Stimulated activated CD4-positive, alpha-beta T cell treated with anti-CD3 and anti-CD28 coated beads, Interleukin-4, amount 100 ng/mL, for 4 hours (primary cell): ENCODE measurements around the gene EPHB1.

ENCODE experiments used
- DNase-seq, 2 experiments: peaks; one replicate each; pipeline ENCODE4 v3.0.0-alpha.2; 2020

EPHB1 gene

DNA sequence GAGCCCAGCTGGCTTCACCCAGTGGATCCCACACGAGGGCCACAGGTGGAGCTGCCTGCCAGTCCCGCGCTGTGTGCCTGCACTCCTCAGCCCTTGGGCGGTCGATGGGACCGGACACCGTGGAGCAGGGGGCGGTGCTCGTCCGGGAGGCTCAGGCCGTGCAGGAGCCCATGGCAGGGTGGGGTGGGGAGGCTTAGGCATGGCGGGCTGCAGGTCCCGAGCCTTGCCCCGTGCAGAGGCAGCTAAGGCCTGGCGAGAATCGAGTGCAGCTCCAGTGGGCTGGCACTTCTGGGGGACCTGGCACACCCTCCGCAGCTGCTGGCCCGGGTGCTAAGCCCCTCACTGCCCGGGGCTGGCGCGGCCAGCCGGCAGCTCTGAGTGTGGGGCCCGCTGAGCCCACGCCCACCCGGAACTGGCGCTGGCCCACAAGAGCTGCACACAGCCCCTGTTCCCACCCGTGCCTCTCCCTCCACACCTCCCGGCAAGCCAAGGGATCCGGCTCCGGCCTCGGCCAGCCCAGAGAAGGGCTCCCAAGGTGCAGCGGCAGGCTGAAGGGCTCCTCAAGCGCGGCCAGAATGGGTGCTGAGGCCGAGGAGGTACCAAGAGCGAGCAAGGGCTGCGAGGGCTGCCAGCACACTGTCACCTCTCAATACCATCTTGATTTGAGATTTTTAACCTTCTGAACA is 121.4 kb downstream of the EPHB1 start:
- no peak for DNase-seq

DNA sequence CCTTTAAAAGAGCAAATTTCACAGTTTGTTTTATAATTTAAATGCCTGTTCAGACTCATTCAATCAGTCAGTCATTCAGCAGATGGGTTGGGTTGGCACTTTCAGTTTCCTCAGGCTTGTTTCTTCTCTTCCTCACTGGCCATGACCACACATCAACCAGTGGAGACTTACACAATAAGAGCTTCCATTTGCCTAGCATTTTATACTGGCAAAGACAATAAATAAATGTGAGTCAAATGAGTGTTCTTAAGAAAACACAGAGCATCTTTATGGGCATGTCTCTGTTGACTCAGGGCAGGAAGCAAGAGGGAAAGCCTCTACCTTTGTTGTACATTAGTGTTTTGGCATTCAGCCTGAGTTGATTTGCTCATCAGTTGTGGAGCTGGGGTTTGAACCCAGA is 122.6 kb downstream of the EPHB1 start:
- DNase-seq = no peak

DNA sequence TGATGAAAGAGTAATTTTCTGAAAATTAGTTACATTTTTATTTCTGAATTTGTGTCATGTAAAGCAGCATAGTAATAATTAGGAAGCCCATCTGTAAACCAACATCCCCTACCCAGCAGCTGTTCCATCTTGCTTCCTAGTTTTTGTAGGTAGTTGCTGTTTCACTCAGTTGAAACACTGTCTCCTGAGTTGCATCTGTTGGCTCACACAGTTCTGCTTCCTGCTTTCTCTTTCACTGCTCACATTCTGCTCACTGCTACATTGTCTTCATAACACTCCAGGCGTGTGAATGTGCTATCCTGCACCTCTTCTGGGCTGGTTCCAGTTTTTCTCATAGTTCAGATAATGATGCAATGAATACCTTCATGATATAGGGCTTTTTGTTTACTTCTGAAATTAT is 123.4 kb downstream of the EPHB1 start:
- no peak for DNase-seq

DNA sequence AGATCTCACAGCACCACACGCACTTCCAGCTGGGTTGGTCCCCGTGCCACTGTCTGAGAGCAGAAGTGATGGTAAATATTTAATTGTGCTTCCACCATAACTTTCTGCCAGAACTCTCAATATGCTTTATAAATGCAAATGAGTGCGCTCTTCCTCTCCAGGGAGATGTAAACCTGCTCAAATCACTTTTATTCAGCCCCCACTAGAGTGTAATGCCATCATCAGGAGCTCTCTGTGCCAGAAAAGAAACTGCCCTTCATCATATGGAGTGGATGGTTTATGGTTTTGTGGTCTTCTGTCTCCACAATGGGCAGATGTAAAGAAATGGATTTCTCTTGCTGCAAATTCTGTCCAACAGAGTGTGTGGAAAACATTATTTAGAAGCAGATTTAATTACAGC is 127.0 kb downstream of the EPHB1 start:
- no peak for DNase-seq

DNA sequence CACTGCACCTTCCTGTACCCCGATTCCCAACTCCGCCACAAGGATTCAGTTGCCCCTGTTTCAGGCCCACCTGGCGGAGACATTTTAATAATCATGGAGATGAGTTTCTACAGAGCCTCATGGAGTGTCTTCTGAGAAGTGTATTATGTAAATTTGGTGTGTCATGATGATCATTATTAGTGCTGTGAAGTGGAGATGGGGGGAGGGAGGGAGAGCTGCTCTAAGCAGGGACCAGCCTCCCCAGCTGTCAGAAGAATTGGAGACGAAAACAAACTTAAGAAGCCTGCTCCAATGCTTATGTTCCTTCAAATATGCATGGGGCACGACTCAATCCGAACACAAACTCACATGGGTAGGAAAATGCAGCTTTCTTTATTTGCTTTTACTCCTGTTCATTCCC is 127.8 kb downstream of the EPHB1 start:
- no peak for DNase-seq

DNA sequence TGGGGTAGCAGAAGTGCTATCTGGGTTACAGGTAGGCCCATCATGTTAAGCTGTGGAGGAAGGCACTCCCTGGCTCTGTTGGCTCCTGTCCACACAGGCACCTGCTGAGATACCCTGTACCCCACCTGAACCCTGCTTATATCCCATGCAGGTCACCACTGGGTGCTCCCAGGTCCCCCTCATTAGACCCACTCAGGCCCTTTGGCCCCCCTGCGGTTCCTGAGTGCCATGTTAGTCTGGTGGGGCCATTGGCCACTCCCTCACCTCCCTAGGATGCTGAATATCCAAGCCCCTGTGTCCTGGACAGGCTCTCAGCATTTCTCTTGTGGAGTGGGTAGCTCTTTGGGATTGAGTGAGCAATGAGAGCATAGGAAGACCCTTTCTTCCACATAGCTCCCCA is 128.2 kb downstream of the EPHB1 start:
- no peak for DNase-seq

DNA sequence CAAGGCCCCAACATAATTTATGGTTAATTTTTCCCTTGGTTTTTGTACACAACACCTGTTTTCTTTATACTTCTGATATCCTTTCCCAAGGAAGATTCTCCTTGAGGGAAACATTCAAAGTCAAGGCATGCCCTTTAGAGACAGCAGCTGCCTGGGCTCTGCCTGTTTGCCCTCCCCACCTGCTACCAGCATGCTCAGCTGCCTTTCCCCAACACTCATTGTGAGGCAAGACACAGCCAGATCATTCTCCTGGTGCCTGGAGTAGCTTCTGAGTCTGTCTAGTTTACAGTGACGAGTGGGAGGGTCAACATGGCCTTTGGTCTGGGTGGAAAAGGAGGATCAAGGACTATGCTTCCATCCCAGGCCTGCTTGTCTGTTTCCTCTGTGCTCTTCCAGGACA is 132.5 kb downstream of the EPHB1 start:
- no peak for DNase-seq

DNA sequence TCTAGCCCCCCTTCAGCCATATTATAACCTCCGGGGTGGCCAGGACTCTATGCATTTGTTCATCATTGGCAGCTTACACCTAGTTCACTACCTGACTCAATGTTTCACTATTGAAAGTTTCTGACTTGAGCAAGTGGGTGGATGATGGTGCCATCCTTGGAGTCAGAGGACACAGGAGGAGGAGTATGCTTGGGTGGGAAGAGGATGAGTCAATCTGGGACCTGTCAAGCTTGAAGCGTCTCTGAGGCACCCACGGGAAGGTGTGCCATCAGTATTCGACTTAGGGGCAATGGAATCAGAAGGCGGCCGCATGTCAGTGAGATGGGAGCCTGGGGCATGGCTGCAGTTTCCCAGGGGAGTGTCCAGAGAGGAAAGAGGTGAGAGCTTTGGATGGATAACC is 133.3 kb downstream of the EPHB1 start:
- no peak for DNase-seq

DNA sequence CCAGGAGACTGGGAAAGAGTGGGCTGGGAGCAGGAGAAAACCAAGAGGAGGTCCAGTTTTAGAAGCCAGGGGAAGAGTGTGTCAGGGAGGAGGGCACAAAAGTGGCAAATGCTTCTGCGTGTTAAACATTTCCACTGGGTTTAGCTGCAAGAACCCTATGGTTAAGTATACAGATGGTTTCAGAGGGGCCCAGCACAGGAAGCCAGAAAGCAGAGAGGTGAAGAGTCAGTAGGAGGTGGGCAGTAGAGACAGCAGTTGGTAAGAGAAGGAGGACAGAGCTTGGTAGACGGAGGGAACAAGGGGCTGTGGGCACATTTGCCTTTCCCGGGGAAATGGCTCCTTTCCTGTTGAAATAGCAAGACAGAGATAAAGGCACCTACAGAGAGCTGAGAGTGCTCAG is 133.8 kb downstream of the EPHB1 start:
- no peak for DNase-seq

DNA sequence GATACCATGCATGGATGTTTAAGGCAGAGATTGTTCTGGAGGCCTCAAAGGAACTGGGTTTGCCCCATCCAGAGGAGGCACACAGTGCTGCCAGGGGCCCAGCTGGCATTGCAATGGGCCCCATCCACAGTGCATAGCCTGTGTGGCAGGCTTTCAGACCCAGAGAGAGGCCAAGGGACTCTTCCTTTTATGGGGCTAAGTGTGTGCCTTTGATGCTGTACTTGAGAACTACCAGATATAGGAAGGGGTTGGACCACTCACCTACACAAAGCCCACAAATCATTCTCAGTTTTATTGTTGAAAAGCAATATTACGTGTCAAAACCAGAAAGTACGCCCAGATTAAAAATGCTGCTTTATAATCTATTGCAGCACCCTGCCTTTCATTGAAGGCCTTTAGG is 134.9 kb downstream of the EPHB1 start:
- DNase-seq = no peak

DNA sequence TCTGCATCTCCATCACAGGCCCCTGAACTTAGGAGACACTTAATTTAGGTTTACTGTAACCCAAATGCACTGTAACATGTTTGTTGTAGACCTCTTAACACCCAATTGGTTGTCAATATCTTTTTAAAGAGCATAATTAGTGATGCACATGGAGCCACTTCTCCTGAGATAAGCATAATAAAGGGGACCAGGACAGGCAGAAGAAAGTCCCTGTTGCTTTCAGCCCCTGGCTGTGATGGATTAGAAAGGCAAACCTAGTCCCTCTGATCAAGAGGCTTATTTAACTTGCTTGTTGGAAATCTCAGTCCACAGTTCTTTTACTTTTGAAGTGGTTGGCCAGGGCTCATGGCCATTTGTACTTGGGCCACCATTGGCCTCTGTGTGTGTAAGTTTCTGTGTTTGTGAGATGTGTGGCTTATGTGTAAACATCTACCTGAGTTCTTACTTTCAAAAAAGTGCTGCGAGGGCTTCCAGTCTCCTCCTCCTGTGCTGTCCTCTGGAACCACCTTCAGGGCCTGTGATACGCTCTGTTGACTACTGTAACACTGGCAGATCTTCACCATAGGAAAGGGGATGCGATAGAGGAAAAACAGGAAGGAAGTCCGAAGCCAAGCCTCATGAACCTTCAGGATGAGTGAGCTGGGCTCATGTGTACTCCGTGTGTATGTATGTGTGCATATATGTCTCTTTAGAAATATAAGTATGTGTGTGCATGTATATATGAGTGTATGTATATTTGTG is 136.2 kb downstream of the EPHB1 start:
- DNase-seq = no peak

DNA sequence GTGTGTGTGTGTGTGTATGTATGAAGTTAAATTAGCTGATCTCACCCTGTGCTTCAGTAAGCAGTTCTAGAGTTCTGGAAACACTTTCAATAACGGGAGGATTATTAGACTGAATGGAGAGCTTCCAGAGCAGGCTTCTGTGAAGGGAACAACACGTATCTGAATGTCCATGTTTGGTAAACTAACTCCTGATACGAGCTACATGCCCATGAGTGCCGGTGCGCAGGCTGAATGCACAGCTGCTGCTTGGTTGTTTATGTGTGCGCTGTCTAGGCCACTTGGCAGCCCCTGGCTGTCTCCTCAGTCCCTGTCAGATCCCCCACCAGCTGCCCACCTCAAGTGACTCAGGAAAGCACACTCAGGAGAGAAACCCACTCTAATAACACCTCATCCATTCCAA is 137.0 kb downstream of the EPHB1 start:
- no peak for DNase-seq

DNA sequence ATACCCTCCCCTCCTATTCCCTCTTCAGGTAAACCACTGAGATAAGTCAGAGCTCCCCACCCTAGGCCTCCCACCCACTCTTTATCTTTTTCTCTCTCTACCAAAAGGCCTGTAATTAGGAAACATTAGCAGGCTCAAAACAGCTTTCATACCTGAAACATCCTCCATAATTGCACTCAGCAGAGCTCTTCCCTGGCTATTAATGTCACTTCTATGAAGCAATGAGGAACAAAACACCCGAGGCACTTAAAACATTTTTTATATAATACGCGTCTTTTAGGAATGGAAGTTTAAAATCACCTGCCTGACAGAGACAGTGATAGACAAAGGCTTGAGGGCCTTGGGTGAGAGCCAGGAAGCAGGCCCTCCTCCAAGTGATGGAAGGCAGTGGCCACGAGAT is 138.9 kb downstream of the EPHB1 start:
- no peak for DNase-seq

DNA sequence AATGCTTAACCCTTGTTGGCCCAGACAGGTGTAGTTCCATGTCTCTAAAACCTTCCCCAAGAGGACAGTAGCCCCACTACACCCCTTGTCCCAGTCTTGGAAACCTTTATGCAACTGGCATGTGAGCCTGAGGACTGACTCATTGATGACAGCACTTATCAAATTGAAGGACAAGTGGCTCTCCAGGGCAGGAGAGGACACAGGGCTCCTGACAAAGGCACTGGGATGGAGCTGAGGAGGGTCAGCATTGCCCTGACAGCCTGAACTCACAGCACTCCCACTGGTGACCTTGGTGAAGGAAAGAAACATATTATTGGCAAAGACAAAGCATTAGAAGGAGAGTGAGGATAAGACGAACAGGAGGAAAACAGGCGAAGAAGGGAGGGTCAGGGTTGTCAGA is 139.9 kb downstream of the EPHB1 start:
- no peak for DNase-seq

DNA sequence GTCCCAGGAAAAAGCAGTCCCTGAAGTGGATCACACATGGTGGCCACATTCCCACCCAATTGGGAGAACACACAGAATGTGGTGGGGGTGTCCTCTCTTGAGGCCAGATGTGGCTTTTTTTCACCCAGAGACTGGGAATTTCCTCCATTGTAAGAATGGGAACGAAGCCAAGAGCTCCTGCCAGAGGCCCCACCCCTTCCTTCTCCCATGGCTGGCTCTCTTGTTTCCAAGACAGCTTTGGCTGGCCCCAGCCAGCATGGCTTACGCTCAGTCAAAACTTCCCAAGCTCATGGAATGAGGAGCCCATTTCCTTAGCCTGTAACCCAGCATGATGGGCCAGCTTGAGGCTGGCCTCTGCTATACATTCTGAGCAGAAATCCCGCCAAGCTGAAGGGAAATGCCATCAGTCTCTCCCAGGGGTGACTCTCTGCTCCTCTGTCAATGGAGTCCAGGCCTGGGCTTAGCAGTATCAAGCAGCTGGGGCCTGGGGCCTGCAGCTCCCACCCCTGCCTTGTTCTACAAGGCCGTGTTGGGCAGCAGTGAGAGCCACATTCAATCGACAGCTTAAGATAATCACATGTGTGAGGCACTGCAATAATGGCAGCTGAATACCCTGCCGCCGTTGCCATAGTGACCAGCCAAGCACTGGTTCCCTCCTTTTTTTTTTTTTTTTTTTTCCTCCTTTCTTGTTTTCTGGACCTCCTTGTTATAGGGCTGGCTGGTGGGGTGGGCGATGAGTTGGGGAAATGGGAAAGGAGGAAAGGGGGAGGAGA is 142.4 kb downstream of the EPHB1 start:
- DNase-seq = no peak

DNA sequence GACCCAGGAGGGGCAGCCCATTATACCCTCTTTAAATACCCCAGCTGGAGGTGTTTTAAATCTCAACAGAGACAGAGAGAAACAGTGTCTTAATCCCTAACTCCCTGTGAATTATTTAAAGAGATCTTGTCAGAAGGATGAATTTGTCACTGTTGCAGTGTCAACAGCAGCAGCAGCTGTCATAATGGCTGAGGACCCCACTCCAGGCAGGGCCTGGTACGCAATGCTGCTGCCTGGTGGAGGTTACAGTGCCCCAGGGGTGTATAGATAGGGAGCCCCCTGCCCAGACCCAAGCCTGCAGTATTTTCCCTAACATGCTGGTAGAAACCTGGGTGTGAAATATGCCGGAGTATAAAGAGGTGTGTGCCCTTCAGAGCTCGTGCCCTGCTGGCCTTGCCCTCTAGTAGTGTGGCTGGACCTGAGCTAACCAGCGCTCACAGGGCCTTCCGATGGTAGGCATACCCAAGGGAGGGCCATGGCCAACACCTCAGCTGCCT is 143.0 kb downstream of the EPHB1 start:
- no peak for DNase-seq

DNA sequence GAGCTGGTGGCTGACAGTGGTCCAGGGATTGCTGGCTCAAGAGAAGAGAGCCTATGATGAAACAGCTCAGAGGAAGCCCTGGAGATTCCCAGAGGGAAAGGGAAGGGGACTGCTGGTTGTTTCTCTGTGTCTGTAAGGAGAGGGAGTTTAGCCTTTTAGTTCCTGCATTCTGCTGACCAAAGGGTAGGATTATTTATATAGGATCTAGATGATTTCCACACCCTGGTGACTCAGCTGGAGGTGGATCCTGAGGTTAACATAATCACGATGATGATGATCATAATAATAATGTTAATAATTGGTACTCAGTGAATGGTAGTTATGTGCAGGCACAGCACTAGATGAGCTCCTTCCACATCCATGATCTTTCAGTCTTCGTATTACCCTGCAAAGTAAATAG is 144.9 kb downstream of the EPHB1 start:
- DNase-seq = no peak

DNA sequence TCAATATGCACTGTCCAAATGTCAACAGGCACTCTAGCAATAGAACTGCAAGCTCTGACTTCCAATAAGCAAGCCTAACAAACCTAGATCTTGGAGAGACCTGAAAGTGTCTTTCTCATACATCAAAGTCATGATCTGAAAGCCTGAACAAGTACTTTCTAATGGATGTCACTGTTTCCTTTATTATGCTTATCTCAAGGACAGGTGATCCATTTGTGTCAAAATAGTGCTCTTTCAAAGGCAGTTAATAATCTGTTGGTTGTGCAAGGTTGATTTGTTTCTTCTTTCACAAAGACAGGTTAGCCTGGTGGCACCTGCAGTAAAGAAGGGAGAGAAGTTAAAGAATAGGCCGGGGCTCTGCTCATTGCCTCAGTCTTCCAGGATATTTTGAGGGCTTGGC is 146.8 kb downstream of the EPHB1 start:
- DNase-seq = no peak

DNA sequence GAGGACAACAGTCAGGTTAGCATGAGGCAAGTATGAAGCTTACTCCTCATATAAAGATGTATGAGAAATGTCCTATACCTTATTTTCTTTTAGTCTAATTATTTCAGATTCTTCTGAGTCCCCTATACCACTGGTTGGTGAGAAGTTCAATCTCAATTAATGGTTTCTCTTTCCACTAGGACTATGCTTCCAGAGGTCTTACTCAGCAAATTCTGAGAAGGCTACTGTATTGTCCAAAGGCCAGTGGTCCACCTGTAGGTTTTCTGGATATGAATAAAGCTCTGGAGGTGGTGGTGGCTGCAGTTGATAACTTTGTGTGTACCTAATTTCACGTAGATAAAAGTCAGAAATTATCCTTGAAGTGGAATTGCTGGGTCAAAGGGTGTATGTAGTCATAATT is 149.4 kb downstream of the EPHB1 start:
- DNase-seq = no peak

DNA sequence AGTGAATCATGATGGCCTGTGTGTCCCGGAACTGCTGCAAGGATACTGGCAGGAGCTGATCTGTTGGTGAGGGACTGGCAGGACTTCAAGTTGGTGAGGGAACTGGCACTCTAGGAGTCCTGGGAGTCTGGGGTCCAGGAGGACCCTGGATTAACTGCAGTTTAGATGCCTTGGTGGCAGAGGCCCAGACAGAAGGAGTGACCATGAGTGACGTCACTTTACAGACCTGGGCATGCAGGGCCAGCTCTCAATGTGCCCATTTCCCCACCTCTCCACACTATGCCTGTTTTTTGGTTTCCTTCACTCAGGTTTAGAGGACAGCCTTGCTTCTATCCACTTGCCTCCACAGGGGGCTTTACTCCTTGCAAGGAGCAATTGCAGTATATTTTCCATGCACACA is 154.1 kb downstream of the EPHB1 start:
- DNase-seq = no peak

DNA sequence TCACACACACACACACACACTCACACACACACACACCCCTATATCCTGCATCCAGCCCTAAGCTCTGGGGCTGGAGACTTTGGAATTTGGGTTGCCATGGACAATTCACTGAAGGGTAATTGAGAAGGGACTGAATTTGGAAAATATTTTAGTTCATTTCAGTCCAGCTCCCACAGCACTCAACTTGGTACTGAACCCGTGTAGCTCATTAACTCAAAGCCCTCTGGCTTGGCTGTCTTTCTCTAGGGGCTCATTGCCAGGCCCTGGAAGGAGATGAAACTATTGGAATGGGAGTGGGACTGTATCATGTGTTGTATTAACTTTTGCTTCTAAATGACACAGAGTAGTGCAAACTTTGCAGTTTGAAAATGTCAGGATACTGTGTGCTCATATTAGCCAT is 157.3 kb downstream of the EPHB1 start:
- DNase-seq = no peak

DNA sequence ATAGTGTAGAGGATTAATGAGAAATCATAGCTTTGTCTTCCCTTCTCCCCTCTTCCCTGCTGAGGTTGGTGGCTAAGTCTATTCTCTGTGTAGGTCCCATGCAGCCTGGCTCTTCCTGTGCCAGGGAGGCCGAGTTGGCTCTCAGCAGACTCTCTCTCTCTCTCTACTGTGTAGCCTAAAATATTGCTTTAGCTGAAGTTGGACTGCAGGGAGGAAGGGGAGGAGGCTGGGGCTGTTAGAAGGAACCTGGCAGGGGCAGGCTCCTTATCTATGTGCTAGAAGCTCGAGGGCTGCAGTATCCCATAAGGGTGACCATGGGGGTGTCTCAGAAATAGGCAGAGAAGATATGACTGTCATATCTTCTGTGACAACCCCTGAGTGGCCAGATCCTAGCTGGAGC is 160.8 kb downstream of the EPHB1 start:
- DNase-seq = no peak

DNA sequence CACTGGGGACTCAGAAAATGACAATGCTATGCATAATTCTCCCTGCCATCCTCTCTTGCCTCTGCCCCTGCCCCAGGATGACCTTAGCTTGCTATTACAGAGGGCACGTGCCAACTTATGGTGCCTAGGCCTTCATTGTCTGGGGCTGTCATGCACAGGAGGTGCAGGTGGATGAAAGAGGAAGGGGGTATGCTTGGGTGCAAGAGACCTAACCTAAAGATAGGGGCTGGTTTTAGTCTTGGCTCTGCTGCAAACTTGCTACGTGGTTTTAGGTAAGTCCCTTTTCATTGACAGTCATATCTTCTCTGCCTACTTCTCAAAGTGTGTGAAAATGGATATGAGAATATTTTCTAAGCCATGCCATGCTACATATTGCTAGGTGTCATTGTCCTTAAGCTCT is 161.3 kb downstream of the EPHB1 start:
- DNase-seq = no peak

DNA sequence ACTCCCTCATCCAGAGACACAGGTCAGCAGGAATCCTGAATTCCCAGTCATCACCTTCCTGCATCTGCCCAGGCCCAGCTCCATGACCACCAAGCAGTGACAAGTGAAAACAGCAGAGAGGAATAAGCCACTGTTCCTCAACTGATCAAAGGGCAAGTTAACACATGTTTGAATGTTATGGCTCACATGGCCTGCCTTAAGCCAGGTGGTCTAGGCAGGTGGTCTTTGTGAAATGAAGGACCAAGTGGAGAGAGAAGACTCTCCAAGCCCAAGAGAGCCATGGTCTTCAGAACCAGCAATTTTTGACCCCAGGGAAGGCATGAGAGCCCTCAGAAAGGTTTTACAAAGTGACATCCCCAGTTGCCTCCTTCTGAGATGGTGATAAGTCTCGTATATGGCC is 161.8 kb downstream of the EPHB1 start:
- no peak for DNase-seq
